Measurements from ENCODE around the gene LRIT2. TPM values are rescaled to one million over a fixed set of nuclear protein-coding genes. Genes with fewer than 3 reads are reported as not detected.
A peak's percentile ranks its signal among the peaks of the same experiment; 100 is the strongest.

The LRIT2 gene
- total and polyA plus RNA-seq, 4 donors = not detected

GRCh38 chr10:84216834-84217233, 8.5 kb downstream of the LRIT2 start:
- no peaks in the 10 kb centered on the region for H3K36me3 ChIP-seq (ENCODE audit: control insufficient read depth in 1 of 2, insufficient read depth in 2 of 2, low read length in 1 of 2)
- no peaks in the 10 kb centered on the region for H3K4me1 ChIP-seq (ENCODE audit: control insufficient read depth in 1 of 2, insufficient read depth in 2 of 2, low read length in 2 of 2)
- H3K27ac ChIP-seq (ENCODE audit: low read depth in 1 of 2, low read length in 2 of 2) = no peak overlapping the region
- WGBS, 2 donors = 81 to 84% methylated on average over 9 of the region's 9 CpGs
- intact Hi-C loops (cut with DNase I) = no loop called here
- ATAC-seq (ENCODE audit: low FRiP score) (no peak), DNase-seq (no peak)
- H3K27me3 ChIP-seq (ENCODE audit: control insufficient read depth in 1 of 2, insufficient read depth in 2 of 2, low read length in 1 of 2) = no peaks in the 10 kb centered on the region
- H3K9me3 ChIP-seq (ENCODE audit: control insufficient read depth, low read length) = no peaks in the 10 kb centered on the region
- no peak overlapping the region for H3K4me3 ChIP-seq (ENCODE audit: low read length in 2 of 2)

GRCh38 chr10:84214612-84215235, 10.6 kb downstream of the LRIT2 start:
- no peaks in the 10 kb centered on the region for H3K36me3 ChIP-seq (ENCODE audit: control insufficient read depth in 1 of 2, insufficient read depth in 2 of 2, low read length in 1 of 2)
- H3K4me3 ChIP-seq (ENCODE audit: low read length in 2 of 2) = no peak overlapping the region
- ATAC-seq (ENCODE audit: low FRiP score) = no peak
- no peak for DNase-seq
- WGBS, 2 donors = 52 to 55% methylated on average over 12 of the region's 12 CpGs
- no peaks in the 10 kb centered on the region for H3K4me1 ChIP-seq (ENCODE audit: control insufficient read depth in 1 of 2, insufficient read depth in 2 of 2, low read length in 2 of 2)
- intact Hi-C loops (cut with DNase I) = no loop called here
- no peaks in the 10 kb centered on the region for H3K9me3 ChIP-seq (ENCODE audit: control insufficient read depth, low read length)
- H3K27ac ChIP-seq (ENCODE audit: low read depth in 1 of 2, low read length in 2 of 2) = no peak overlapping the region
- H3K27me3 ChIP-seq (ENCODE audit: control insufficient read depth in 1 of 2, insufficient read depth in 2 of 2, low read length in 1 of 2) = no peaks in the 10 kb centered on the region

DNA sequence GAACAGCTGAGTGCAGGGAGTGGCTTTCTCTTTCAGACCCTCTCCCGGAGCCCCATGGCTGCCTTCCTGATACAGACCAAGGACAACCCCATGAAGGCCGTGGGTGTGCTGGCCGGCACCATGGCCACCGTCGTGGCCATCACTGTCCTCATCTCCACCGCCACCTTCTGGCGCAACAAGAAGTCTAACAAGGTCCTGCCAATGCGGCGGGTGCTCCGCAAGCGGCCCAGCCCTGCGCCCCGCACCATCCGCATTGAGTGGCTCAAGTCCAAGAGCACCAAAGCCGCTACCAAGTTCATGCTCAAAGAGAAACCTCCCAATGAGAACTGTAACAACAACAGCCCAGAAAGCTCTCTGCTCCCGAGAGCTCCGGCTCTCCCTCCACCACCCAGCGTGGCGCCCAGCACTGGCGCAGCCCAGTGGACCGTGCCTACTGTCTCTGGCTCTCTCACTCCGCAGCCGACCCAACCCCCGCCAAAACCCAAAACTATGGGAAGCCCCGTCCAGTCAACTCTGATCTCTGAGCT, 11.2 kb downstream of the LRIT2 start:
- no peaks in the 10 kb centered on the region for H3K27me3 ChIP-seq (ENCODE audit: control insufficient read depth in 1 of 2, insufficient read depth in 2 of 2, low read length in 1 of 2)
- no peak overlapping the region for H3K4me3 ChIP-seq (ENCODE audit: low read length in 2 of 2)
- H3K27ac ChIP-seq (ENCODE audit: low read depth in 1 of 2, low read length in 2 of 2) = no peak overlapping the region
- WGBS, 2 donors = 65 to 83% methylated on average over 24 to 25 of the region's 25 CpGs
- H3K36me3 ChIP-seq (ENCODE audit: control insufficient read depth in 1 of 2, insufficient read depth in 2 of 2, low read length in 1 of 2) = no peaks in the 10 kb centered on the region
- no peaks in the 10 kb centered on the region for H3K9me3 ChIP-seq (ENCODE audit: control insufficient read depth, low read length)
- DNase-seq = no peak
- no peaks in the 10 kb centered on the region for H3K4me1 ChIP-seq (ENCODE audit: control insufficient read depth in 1 of 2, insufficient read depth in 2 of 2, low read length in 2 of 2)
- no peak for ATAC-seq (ENCODE audit: low FRiP score)
- intact Hi-C loops (cut with DNase I) = no loop called here

DNA sequence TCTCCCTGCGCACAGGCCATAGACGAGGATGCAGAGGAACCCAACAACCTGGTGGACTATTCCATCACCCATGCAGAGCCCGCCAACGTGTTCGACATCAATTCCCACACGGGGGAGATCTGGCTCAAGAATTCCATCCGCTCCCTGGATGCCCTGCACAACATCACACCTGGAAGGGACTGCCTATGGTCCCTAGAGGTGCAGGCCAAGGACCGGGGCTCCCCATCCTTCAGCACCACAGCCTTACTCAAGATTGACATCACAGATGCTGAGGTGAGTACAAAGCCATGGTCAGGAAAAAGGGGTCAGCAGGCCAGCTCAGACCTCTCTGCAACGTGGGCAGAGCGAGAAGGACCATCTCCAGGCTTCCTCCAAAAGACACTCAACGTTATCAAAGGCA, 12.3 kb downstream of the LRIT2 start:
- Histone ChIP-seq H3K4me3 (ENCODE audit: low read length in 2 of 2) (no peak overlapping the region), H3K9me3 (ENCODE audit: control insufficient read depth, low read length) (no peaks in the 10 kb centered on the region), H3K4me1 (ENCODE audit: control insufficient read depth in 1 of 2, insufficient read depth in 2 of 2, low read length in 2 of 2) (no peaks in the 10 kb centered on the region), H3K27me3 (ENCODE audit: control insufficient read depth in 1 of 2, insufficient read depth in 2 of 2, low read length in 1 of 2) (no peaks in the 10 kb centered on the region), H3K36me3 (ENCODE audit: control insufficient read depth in 1 of 2, insufficient read depth in 2 of 2, low read length in 1 of 2) (no peaks in the 10 kb centered on the region), H3K27ac (ENCODE audit: low read depth in 1 of 2, low read length in 2 of 2) (no peak overlapping the region)
- ATAC-seq (ENCODE audit: low FRiP score) (no peak), DNase-seq (no peak)
- intact Hi-C loops (cut with DNase I) = no loop called here
- 87% methylated on average over 11 of the region's 11 CpGs for WGBS, 2 donors

DNA sequence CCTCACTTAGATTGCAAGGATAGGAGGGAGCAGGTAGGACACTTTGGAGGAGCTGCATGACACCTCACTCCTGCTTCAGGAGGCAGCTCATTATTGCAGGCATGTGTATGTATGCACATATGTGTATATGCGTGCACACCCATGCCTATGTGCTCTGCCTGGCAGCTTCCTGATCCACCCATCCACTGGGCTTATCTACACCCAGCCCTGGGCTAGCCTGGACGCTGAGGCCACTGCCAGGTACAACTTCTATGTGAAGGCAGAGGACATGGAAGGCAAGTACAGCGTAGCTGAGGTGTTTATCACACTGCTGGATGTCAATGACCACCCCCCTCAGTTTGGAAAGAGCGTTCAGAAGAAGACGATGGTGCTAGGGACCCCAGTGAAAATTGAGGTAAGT, 13.3 kb downstream of the LRIT2 start:
- no peak for ATAC-seq (ENCODE audit: low FRiP score)
- no peak for DNase-seq
- H3K4me3 ChIP-seq (ENCODE audit: low read length in 2 of 2) = no peak overlapping the region
- H3K4me1 ChIP-seq (ENCODE audit: control insufficient read depth in 1 of 2, insufficient read depth in 2 of 2, low read length in 2 of 2) = no peaks in the 10 kb centered on the region
- no peaks in the 10 kb centered on the region for H3K9me3 ChIP-seq (ENCODE audit: control insufficient read depth, low read length)
- no peaks in the 10 kb centered on the region for H3K36me3 ChIP-seq (ENCODE audit: control insufficient read depth in 1 of 2, insufficient read depth in 2 of 2, low read length in 1 of 2)
- intact Hi-C loops (cut with DNase I) = no loop called here
- no peak overlapping the region for H3K27ac ChIP-seq (ENCODE audit: low read depth in 1 of 2, low read length in 2 of 2)
- WGBS, 2 donors = 79 to 80% methylated on average over 5 of the region's 5 CpGs
- no peaks in the 10 kb centered on the region for H3K27me3 ChIP-seq (ENCODE audit: control insufficient read depth in 1 of 2, insufficient read depth in 2 of 2, low read length in 1 of 2)

DNA sequence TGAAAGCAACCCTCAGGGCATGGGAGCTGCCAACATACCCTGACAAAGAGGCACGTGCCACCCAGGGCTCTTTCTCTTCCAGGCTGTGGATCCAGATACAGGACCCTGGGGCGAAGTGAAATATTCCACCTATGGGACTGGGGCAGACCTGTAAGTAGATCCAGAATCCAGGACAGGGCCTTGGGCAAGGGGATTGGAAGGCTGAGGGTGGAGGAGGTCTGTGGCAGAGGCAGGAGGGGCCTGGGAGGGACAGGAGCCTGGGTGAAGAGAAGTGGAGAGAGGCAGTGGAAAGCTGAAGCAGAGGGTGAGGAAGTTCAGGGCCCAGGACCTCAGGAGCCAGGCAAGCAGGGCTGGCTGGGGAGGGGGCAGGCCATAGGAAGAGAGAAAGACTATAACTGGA, 13.8 kb downstream of the LRIT2 start:
- Histone ChIP-seq H3K27ac (ENCODE audit: low read depth in 1 of 2, low read length in 2 of 2) (no peak overlapping the region), H3K36me3 (ENCODE audit: control insufficient read depth in 1 of 2, insufficient read depth in 2 of 2, low read length in 1 of 2) (no peaks in the 10 kb centered on the region), H3K4me1 (ENCODE audit: control insufficient read depth in 1 of 2, insufficient read depth in 2 of 2, low read length in 2 of 2) (no peaks in the 10 kb centered on the region), H3K4me3 (ENCODE audit: low read length in 2 of 2) (no peak overlapping the region), H3K9me3 (ENCODE audit: control insufficient read depth, low read length) (no peaks in the 10 kb centered on the region), H3K27me3 (ENCODE audit: control insufficient read depth in 1 of 2, insufficient read depth in 2 of 2, low read length in 1 of 2) (no peaks in the 10 kb centered on the region)
- DNase-seq = peak in 1 of 2 donors; percentile 39
- 81 to 85% methylated on average over 2 of the region's 2 CpGs for whole genome bisulfite sequencing, 2 donors
- intact Hi-C loops (cut with DNase I) = no loop called here
- ATAC-seq (ENCODE audit: low FRiP score) = no peak

DNA sequence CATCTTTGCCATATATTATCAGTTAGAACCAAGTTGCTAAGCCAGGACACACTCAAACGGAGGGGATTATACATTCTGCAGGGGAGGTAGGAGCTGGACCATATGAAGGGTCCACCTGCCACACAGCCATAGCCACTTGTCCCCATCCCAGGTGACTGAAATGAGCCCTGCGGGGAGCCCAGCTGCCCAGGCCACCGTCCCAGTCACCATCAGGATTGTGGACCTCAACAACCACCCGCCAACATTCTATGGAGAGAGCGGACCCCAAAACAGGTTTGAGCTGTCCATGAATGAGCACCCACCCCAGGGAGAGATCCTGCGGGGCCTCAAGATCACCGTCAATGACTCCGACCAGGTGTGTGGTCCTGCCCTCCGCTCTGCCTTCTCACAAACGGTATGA, 17.3 kb downstream of the LRIT2 start:
- Histone ChIP-seq H3K4me3 (ENCODE audit: low read length in 2 of 2) (no peak overlapping the region), H3K36me3 (ENCODE audit: control insufficient read depth in 1 of 2, insufficient read depth in 2 of 2, low read length in 1 of 2) (no peaks in the 10 kb centered on the region), H3K9me3 (ENCODE audit: control insufficient read depth, low read length) (no peaks in the 10 kb centered on the region), H3K4me1 (ENCODE audit: control insufficient read depth in 1 of 2, insufficient read depth in 2 of 2, low read length in 2 of 2) (no peaks in the 10 kb centered on the region), H3K27me3 (ENCODE audit: control insufficient read depth in 1 of 2, insufficient read depth in 2 of 2, low read length in 1 of 2) (no peaks in the 10 kb centered on the region), H3K27ac (ENCODE audit: low read depth in 1 of 2, low read length in 2 of 2) (no peak overlapping the region)
- 86% methylated on average over 10 of the region's 10 CpGs for WGBS, 2 donors
- DNase-seq = peak in 1 of 2 donors; percentile 26
- intact Hi-C loops (cut with DNase I) = no loop called here
- ATAC-seq (ENCODE audit: low FRiP score) = no peak

DNA sequence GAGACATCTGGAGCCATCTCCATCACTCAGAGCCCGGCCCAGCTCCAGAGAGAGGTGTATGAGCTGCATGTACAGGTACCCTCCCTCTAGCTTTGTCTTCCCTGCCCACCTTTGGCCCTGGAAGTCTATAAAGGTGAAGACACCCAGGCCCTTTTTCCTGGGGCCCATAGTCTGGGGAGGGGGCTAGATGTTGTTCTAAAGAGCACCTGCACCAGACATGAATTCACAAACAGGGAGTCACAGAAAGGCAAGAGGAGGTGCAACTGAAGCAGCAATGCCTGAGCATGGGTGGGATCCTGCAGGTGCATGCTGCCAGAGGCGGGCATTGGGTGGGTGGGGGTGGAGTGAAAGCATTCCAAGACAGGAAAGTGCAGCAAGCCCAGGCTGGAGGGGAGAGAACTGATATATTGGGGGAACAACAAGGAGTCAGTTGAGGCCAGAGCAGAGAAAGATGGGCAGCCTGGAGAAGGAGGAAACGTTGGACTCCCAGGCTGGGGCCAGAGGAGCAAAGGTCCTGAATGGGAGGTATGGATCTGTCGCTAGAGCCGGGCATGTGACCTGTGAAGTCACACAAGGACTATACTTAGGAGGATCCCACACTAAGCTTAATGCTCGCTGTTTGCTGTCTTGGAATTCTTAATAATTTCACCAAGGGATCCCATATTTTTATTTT, 19.4 kb downstream of the LRIT2 start:
- no peak for DNase-seq
- intact Hi-C loops (cut with DNase I) = no loop called here
- WGBS, 2 donors = 69 to 71% methylated on average over 6 of the region's 6 CpGs
- Histone ChIP-seq H3K4me1 (ENCODE audit: control insufficient read depth in 1 of 2, insufficient read depth in 2 of 2, low read length in 2 of 2) (no peaks in the 10 kb centered on the region), H3K4me3 (ENCODE audit: low read length in 2 of 2) (no peak overlapping the region), H3K9me3 (ENCODE audit: control insufficient read depth, low read length) (no peaks in the 10 kb centered on the region), H3K27me3 (ENCODE audit: control insufficient read depth in 1 of 2, insufficient read depth in 2 of 2, low read length in 1 of 2) (no peaks in the 10 kb centered on the region), H3K36me3 (ENCODE audit: control insufficient read depth in 1 of 2, insufficient read depth in 2 of 2, low read length in 1 of 2) (no peaks in the 10 kb centered on the region), H3K27ac (ENCODE audit: low read depth in 1 of 2, low read length in 2 of 2) (no peak overlapping the region)
- no peak for ATAC-seq (ENCODE audit: low FRiP score)
